ENCODE measurements around the gene STAT3. TPM values are rescaled to one million over a fixed set of nuclear protein-coding genes. Genes with fewer than 3 reads are reported as not detected.
"Not testable (repeated sequence)": the region's sequence is repeated elsewhere in the genome, so short reads cannot be mapped to it uniquely, and the experiment has no call there.

Gene STAT3
- polyA plus RNA-seq, 1 donor: 193 TPM

GRCh38 chr17:42309986-42310786 lies 78.1 kb downstream of the STAT3 start:
- no peak for DNase-seq
- no peaks in the 10 kb centered on the region for H3K27me3 ChIP-seq (ENCODE audit: control insufficient read depth, insufficient read depth, low read length)
- no peak overlapping the region for H3K4me3 ChIP-seq (ENCODE audit: low read length)
- H3K4me1 ChIP-seq (ENCODE audit: control insufficient read depth, insufficient read depth, low read length): peaks cover 68% of the 10 kb centered on the region
- peaks cover 27% of the 10 kb centered on the region for H3K36me3 ChIP-seq (ENCODE audit: control insufficient read depth, insufficient read depth, low read length)
- no peaks in the 10 kb centered on the region for H3K9me3 ChIP-seq (ENCODE audit: control insufficient read depth, low read depth, low read length)
- WGBS (ENCODE audit: insufficient coverage, low lambda C conversion rate): no CpG with 5 or more reads among the region's 19 CpGs
- peak overlapping the region; percentile 99 for H3K27ac ChIP-seq (ENCODE audit: low read length)

- WGBS (ENCODE audit: insufficient coverage, low lambda C conversion rate): no CpG with 5 or more reads among the region's 9 CpGs
- Histone ChIP-seq H3K4me3 (ENCODE audit: low read length) (no peak overlapping the region), H3K4me1 (ENCODE audit: control insufficient read depth, insufficient read depth, low read length) (peaks cover 58% of the 10 kb centered on the region), H3K36me3 (ENCODE audit: control insufficient read depth, insufficient read depth, low read length) (peaks cover 31% of the 10 kb centered on the region), H3K27me3 (ENCODE audit: control insufficient read depth, insufficient read depth, low read length) (no peaks in the 10 kb centered on the region), H3K9me3 (ENCODE audit: control insufficient read depth, low read depth, low read length) (no peaks in the 10 kb centered on the region), H3K27ac (ENCODE audit: low read length) (no peak overlapping the region)
- DNase-seq: no peak
These were observed 79.1 kb downstream of the STAT3 start for GRCh38 chr17:42309142-42309541.

- no peak overlapping the region for H3K27ac ChIP-seq (ENCODE audit: low read length)
- no peaks in the 10 kb centered on the region for H3K9me3 ChIP-seq (ENCODE audit: control insufficient read depth, low read depth, low read length)
- no peaks in the 10 kb centered on the region for H3K27me3 ChIP-seq (ENCODE audit: control insufficient read depth, insufficient read depth, low read length)
- WGBS (ENCODE audit: insufficient coverage, low lambda C conversion rate): no CpG with 5 or more reads among the region's 7 CpGs
- DNase-seq: peak in 1 of 2 donors; percentile 58
- peaks cover 51% of the 10 kb centered on the region for H3K4me1 ChIP-seq (ENCODE audit: control insufficient read depth, insufficient read depth, low read length)
- H3K36me3 ChIP-seq (ENCODE audit: control insufficient read depth, insufficient read depth, low read length): peaks cover 30% of the 10 kb centered on the region
- H3K4me3 ChIP-seq (ENCODE audit: low read length): no peak overlapping the region
These were observed 79.8 kb downstream of the STAT3 start for GRCh38 chr17:42308446-42308845.

- H3K36me3 ChIP-seq (ENCODE audit: control insufficient read depth, insufficient read depth, low read length): peaks cover 33% of the 10 kb centered on the region
- H3K4me1 ChIP-seq (ENCODE audit: control insufficient read depth, insufficient read depth, low read length): peaks cover 42% of the 10 kb centered on the region
- H3K4me3 ChIP-seq (ENCODE audit: low read length): no peak overlapping the region
- H3K9me3 ChIP-seq (ENCODE audit: control insufficient read depth, low read depth, low read length): no peaks in the 10 kb centered on the region
- H3K27ac ChIP-seq (ENCODE audit: low read length): no peak overlapping the region
- WGBS (ENCODE audit: insufficient coverage, low lambda C conversion rate): 100% methylated on average over 1 of the region's 19 CpGs
- H3K27me3 ChIP-seq (ENCODE audit: control insufficient read depth, insufficient read depth, low read length): no peaks in the 10 kb centered on the region
- no peak for DNase-seq
These were observed 80.8 kb downstream of the STAT3 start for GRCh38 chr17:42307362-42307927.

- peaks cover 34% of the 10 kb centered on the region for H3K4me1 ChIP-seq (ENCODE audit: control insufficient read depth, insufficient read depth, low read length)
These were observed 81.9 kb downstream of the STAT3 start for GRCh38 chr17:42306385-42306667.

GRCh38 chr17:42305543-42306384 lies 82.5 kb downstream of the STAT3 start:
- H3K36me3 ChIP-seq (ENCODE audit: control insufficient read depth, insufficient read depth, low read length): peaks cover 45% of the 10 kb centered on the region
- no peak overlapping the region for H3K4me3 ChIP-seq (ENCODE audit: low read length)
- H3K4me1 ChIP-seq (ENCODE audit: control insufficient read depth, insufficient read depth, low read length): peaks cover 28% of the 10 kb centered on the region
- no peak for DNase-seq
- no peaks in the 10 kb centered on the region for H3K27me3 ChIP-seq (ENCODE audit: control insufficient read depth, insufficient read depth, low read length)
- 100% methylated on average over 2 of the region's 18 CpGs for WGBS (ENCODE audit: insufficient coverage, low lambda C conversion rate)
- H3K9me3 ChIP-seq (ENCODE audit: control insufficient read depth, low read depth, low read length): no peaks in the 10 kb centered on the region
- H3K27ac ChIP-seq (ENCODE audit: low read length): no peak overlapping the region

More at GRCh38 chr17:42306385-42306667, 81.9 kb downstream of the STAT3 start:
- Histone ChIP-seq H3K27me3 (ENCODE audit: control insufficient read depth, insufficient read depth, low read length) (no peaks in the 10 kb centered on the region), H3K4me3 (ENCODE audit: low read length) (no peak overlapping the region), H3K27ac (ENCODE audit: low read length) (no peak overlapping the region), H3K36me3 (ENCODE audit: control insufficient read depth, insufficient read depth, low read length) (peaks cover 44% of the 10 kb centered on the region), H3K9me3 (ENCODE audit: control insufficient read depth, low read depth, low read length) (no peaks in the 10 kb centered on the region)
- WGBS (ENCODE audit: insufficient coverage, low lambda C conversion rate): no CpG with 5 or more reads among the region's 5 CpGs
- DNase-seq: no peak

- peaks cover 20% of the 10 kb centered on the region for H3K4me1 ChIP-seq (ENCODE audit: control insufficient read depth, insufficient read depth, low read length)
- not testable (repeated sequence) for H3K27ac ChIP-seq (ENCODE audit: low read length); H3K9me3 ChIP-seq (ENCODE audit: control insufficient read depth, low read depth, low read length); DNase-seq; H3K4me3 ChIP-seq (ENCODE audit: low read length); H3K27me3 ChIP-seq (ENCODE audit: control insufficient read depth, insufficient read depth, low read length)
- WGBS (ENCODE audit: insufficient coverage, low lambda C conversion rate): no CpG with 5 or more reads among the region's 6 CpGs
- H3K36me3 ChIP-seq (ENCODE audit: control insufficient read depth, insufficient read depth, low read length): peaks cover 43% of the 10 kb centered on the region
These were observed 83.3 kb downstream of the STAT3 start for GRCh38 chr17:42305031-42305330.

GRCh38 chr17:42304187-42305030 lies 83.8 kb downstream of the STAT3 start:
- Histone ChIP-seq H3K27ac (ENCODE audit: low read length) (no peak overlapping the region), H3K4me3 (ENCODE audit: low read length) (no peak overlapping the region), H3K27me3 (ENCODE audit: control insufficient read depth, insufficient read depth, low read length) (no peaks in the 10 kb centered on the region), H3K4me1 (ENCODE audit: control insufficient read depth, insufficient read depth, low read length) (peaks cover 17% of the 10 kb centered on the region), H3K9me3 (ENCODE audit: control insufficient read depth, low read depth, low read length) (no peaks in the 10 kb centered on the region), H3K36me3 (ENCODE audit: control insufficient read depth, insufficient read depth, low read length) (peaks cover 43% of the 10 kb centered on the region)
- WGBS (ENCODE audit: insufficient coverage, low lambda C conversion rate): no CpG with 5 or more reads among the region's 16 CpGs
- no peak for DNase-seq

GRCh38 chr17:42303694-42304093 lies 84.5 kb downstream of the STAT3 start:
- H3K4me3 ChIP-seq (ENCODE audit: low read length): no peak overlapping the region
- no peaks in the 10 kb centered on the region for H3K27me3 ChIP-seq (ENCODE audit: control insufficient read depth, insufficient read depth, low read length)
- WGBS (ENCODE audit: insufficient coverage, low lambda C conversion rate): no CpG with 5 or more reads among the region's 3 CpGs
- H3K4me1 ChIP-seq (ENCODE audit: control insufficient read depth, insufficient read depth, low read length): peaks cover 10% of the 10 kb centered on the region
- peaks cover 43% of the 10 kb centered on the region for H3K36me3 ChIP-seq (ENCODE audit: control insufficient read depth, insufficient read depth, low read length)
- H3K9me3 ChIP-seq (ENCODE audit: control insufficient read depth, low read depth, low read length): no peaks in the 10 kb centered on the region
- no peak overlapping the region for H3K27ac ChIP-seq (ENCODE audit: low read length)
- DNase-seq: no peak

- H3K4me1 ChIP-seq (ENCODE audit: control insufficient read depth, insufficient read depth, low read length): no peaks in the 10 kb centered on the region
- no CpG with 5 or more reads among the region's 9 CpGs for WGBS (ENCODE audit: insufficient coverage, low lambda C conversion rate)
- H3K27ac ChIP-seq (ENCODE audit: low read length): no peak overlapping the region
- H3K27me3 ChIP-seq (ENCODE audit: control insufficient read depth, insufficient read depth, low read length): no peaks in the 10 kb centered on the region
- peaks cover 33% of the 10 kb centered on the region for H3K36me3 ChIP-seq (ENCODE audit: control insufficient read depth, insufficient read depth, low read length)
- no peak overlapping the region for H3K4me3 ChIP-seq (ENCODE audit: low read length)
- DNase-seq: no peak
- H3K9me3 ChIP-seq (ENCODE audit: control insufficient read depth, low read depth, low read length): no peaks in the 10 kb centered on the region
These were observed 87.2 kb downstream of the STAT3 start for GRCh38 chr17:42301022-42301421.
